Activated CD4-positive, CD25-positive, alpha-beta regulatory T cell (primary cell): ENCODE measurements around the gene ITLN2.
"Not testable (repeated sequence)": the region's sequence is repeated elsewhere in the genome, so short reads cannot be mapped to it uniquely, and the experiment has no call there.

Experiments used
- DNase-seq, 4 experiments: peaks; one replicate each; lab custom pipeline; 2025; lab: John Stamatoyannopoulos, UW

Gene ITLN2

DNA sequence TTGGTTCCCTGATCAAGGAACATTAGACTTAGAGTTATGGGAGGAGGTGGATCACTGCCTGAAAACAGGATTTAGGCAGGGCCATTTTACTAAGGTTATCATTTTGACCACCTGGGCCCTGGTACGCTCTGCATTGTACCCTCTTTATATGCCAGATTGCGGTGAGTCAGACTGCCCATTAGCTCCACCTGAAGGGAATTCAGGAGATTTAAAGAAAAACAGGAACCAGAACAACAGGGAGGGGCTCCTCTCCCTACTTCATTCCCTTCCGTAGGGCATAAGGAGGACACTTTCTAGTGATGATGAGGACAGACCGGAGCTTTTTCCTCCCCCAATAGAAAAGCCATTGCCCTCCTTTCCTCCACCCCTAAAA, 49.0 kb downstream of the ITLN2 start:
- no peak for DNase-seq

DNA sequence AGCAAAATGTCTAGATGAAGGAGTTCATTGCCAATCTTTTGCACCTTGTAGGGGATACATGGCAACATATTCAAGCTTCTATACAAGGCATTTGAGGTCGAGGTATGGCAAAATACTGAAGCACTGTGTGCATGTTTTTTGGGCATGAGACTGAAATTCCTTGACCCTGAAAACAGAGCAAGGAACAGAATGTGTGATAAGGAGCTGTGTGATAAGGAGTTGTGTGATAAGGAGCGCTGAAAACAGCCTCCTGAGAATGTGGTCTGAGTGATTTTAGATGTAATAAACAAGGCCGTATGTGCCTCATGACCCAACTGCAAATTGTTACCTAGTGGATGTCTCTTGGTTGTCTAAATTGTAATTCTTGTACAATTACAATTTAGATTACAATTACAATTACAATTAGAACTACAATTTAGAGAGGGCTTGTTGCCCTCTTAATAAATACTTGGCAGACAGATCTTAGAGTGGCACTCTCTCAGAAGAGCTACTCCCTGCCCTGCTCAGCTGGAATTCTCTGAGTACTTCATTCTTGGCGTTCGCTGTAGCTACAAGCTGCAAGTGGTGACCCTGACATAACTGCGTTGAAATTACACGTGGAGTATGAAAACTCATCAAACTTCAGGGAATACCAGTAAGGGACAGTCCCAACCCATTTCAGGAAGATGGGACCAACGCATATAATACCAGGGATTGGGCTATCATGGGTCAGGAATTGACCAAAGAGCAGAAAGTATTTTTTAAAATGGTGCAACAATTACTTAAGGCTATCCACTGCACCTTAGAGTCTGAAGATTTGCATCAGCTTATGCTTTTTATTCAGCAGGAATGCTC, 49.6 kb downstream of the ITLN2 start:
- no peak for DNase-seq

DNA sequence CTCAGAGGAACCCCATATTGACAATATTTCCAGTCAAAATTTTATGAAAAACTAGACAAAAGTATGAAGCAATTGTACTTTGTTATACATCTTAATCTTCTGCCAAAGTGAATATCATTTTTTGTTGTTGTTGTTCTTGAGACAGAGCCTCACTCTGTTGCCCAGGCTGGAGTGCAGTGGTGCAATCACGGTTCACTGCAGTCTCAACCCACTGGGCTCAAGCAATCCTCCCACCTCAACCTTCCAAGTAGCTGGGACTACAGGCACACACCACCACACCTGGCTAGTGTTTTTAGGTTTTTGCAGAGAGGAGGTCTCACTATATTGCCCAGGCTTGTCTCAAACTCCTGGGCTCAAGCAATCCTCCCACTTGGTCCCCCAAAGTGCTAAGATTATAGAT, 52.4 kb downstream of the ITLN2 start:
- not testable (repeated sequence) for DNase-seq

DNA sequence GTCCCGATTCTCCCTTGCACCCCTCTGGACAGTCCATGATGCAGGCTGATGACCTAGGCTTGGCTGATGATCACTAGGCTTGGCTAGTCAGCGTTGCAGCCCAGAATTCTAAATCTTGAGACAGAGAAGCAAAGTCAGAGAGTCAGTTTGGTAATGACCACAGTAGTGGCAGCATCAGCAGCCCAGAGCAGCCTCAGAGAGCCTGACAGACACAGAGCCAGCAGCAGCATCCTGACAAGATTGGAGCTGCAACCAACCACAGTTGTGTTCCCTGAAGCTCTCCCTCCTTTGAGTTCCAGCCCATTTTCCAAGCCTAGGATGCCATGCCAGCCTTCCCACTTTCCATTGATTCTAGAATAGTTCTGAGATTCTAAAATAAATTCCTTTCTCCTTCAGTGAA, 52.8 kb downstream of the ITLN2 start:
- DNase-seq = no peak

DNA sequence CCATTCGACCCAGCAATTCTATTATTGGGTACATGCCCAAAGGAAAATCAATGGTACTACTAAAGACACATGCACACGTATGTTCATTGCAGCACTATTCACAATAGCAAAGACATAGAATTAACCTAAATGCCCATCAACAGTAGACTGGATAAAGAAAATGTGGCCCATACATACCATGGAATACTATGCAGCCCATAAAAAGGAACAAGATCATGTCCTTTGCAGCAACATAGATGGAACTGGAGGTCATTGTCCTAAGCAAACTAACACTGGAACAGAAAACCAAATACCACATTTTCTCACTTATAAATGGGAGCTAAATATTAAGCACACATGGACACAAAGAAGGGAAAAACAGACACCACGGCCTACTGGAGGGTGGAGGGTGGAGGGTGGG, 53.9 kb downstream of the ITLN2 start:
- DNase-seq = not testable (repeated sequence)
